Stimulated activated CD8-positive, alpha-beta memory T cell treated with anti-CD3 and anti-CD28 coated beads, Interleukin-2, amount 100 ng/mL, for 1 hour (primary cell): Measurements from ENCODE around the gene UBE3B.

ENCODE experiments used
- DNase-seq, 2 donors: peaks; one replicate each; pipeline ENCODE4 v3.0.0-alpha.2; 2020; ENCODE audit warnings: low read depth in 2 of 2

UBE3B gene

DNA sequence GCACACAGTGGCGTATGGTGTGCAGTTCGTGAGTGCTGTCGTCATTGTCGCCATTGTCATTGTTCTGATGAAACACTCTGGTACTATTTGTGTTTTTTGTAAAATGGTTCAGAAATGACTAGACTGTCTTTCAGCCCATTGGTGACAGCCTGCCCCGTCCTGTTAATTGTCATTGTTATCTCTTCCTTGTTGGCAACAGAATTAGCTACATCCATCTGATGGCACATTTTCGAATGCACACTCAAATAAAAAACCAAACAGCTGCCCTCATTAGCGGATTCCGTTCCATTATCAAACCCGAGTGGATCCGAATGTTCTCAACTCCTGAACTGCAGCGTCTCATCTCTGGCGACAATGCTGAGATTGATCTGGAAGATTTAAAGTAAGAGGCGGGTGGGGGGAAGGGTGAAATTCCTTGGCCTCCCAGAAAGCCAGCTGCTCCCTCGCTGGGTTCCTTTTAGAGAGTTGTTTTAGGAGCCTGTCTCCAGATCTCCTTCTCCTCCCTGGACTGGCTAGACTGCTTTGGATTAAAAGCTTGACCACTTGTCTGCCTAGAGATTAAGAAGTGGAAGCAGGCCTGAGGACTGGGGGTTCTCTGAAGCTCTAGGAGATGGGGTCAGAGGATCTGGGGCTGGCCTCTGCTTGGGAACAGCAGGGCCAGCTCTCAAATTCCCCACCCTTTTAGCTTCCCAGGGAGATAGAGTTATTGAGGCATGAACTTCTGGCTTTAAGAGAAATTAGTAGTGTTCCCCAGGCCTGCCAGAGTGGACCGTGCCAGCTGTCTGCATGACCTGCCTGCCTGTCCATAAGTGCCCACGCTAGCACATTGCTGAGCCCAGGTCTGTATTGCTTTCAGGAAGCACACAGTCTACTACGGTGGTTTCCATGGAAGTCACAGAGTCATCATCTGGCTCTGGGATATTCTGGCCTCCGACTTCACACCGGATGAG is 52.5 kb downstream of the UBE3B start:
- DNase-seq, result no peak

DNA sequence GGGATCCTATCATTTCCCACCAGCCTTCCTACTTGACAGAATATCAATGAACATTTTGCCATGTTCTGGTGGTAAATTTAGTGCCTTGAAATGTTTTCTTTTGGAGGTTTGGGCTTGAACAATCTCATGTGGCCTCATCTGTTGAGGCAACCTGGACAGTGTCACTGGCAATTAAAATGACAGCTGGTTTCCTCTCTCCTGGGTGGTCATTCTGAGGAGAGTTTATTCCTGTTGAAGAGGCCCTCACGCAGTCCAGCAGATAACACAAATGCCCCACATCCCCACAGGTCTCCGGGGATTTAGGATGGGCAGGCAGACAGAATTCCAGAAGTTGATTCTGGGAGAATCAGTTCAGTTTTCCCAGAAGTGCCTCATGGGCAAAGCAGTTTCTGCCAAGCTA is 54.0 kb downstream of the UBE3B start:
- DNase-seq, result no peak

DNA sequence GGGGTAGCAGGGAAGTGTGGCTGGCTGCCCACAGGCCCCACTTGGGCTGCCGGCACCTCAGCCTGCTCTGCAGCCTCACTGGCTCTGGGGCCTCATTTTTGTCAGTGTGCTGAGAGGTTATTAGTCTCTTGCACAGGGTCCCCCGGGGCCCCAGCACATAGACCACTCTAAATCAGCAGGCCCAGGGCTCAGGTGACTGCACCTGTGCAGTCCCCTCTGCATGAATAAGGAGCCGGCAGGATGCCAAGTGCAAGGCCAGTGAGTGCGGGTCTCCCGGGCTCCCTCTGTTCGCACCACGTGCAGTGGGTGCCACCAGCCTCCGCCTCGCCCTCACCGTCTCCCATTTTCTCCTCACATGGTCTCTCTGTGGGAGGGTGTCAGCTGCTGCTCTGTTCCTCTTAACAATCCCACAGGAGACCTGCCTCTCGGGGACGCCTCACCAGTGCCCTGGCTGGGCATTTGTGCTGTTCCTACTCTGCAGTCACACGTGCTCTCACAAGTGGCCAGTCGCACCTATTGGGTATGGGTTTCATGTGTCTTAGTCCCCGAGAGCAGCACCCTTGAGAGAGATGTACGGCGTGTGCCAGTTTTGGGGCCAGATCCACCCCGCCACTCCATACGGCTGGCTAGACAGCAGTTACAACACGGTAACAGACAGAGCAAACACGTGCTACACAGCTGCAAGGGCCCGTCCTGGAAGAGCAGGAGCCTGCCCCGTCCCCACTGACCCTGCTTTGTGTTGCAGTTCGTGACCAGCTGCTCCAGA is 55.5 kb downstream of the UBE3B start:
- no peak for DNase-seq

DNA sequence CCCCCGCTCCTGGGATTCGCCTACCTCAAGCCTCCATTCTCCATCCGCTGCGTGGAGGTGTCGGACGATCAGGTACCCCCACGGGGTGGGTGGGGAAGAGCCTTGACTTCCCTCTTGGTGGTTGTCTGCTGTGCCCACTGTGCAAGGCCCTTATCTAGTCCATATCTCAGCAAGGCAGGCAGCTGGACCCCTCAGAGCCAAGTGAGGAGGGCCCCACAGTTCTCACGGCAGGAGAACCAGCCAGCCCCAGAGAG is 56.0 kb downstream of the UBE3B start:
- DNase-seq, result no peak

DNA sequence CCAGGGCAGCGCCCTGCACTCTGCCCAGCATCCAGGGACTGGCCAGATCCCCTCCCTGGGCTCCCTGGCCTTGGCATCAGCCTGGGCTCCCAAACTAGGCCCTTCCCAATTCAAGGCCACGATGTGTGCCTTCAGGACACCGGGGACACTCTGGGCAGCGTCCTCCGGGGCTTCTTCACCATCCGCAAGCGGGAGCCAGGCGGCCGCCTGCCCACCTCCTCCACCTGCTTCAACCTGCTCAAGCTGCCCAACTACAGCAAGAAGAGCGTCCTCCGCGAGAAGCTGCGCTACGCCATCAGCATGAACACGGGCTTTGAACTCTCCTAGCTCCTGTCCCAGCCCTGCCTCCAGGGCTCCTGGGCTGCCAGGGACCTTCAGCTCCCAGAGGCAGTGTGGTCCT is 57.0 kb downstream of the UBE3B start:
- DNase-seq, result no peak

GRCh38 chr12:109535231-109535862 is 57.9 kb downstream of the UBE3B start:
- DNase-seq, result no peak

- no peak for DNase-seq
Observed at GRCh38 chr12:109535863-109536250, 58.4 kb downstream of the UBE3B start.

DNA sequence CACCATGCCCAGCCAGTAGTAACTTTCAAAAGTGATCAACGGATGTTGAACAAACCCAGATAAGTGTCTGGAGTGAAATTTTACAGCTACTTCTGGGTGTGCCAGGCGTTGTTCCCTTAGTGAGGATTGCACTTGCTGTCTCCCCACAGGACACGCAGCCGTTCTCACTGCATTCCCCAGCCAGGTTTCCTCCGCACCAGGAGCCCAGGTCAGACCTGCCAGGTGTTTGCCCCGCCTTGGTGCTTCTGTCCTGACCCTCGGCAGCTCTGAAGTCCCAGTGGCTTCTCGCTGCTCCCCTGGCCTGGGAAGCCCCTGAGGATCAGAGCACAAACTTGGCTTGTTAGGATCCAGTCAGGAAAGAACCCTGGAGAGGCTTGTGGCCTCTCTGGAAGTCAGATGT is 59.7 kb downstream of the UBE3B start:
- DNase-seq, result no peak

GRCh38 chr12:109538191-109538863 is 60.9 kb downstream of the UBE3B start:
- no peak for DNase-seq

- DNase-seq, result no peak
Observed at GRCh38 chr12:109539508-109539907, 62.1 kb downstream of the UBE3B start.

GRCh38 chr12:109540526-109541412 is 63.3 kb downstream of the UBE3B start:
- DNase-seq, result no peak

GRCh38 chr12:109541413-109541726 is 63.9 kb downstream of the UBE3B start:
- no peak for DNase-seq

DNA sequence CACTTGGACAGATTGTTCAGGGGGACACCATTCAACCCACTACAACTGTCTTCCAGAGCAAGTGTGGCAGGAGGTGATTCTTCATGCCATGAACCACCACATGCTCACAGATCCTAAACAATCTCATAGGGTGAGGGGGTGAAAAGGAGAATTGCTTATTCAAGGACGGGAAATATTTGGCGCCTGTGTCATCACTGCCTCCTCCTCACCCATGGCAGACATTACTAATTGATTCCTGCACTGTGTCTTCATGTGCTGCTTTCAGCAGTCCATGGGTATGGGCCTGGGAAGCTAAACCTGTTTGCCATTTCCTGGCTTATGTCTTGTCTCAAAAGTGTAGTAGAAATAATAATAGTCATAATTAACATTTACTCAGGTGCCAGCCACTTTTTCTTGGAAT is 64.6 kb downstream of the UBE3B start:
- DNase-seq, result no peak

DNA sequence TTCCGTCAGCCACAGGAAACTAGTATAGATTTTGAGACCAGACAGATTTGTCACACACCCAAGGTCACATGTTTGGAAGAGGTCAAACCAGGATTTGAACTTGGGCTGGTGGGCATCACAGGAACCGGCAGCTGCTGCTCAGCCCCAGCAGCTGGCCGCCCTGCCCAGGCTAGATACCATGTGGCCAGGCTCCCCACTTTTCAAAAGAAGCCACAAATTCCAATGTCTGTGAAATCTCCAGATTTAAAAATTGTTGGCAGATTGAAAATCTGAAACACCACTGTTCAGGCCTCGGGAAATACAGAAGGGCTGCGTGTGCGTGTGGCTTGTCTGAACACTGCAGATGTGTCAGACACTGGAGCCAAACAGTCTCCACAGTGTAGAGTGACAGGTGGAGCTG is 65.4 kb downstream of the UBE3B start:
- DNase-seq, result no peak

GRCh38 chr12:109544955-109545531 is 67.6 kb downstream of the UBE3B start:
- DNase-seq, result no peak

DNA sequence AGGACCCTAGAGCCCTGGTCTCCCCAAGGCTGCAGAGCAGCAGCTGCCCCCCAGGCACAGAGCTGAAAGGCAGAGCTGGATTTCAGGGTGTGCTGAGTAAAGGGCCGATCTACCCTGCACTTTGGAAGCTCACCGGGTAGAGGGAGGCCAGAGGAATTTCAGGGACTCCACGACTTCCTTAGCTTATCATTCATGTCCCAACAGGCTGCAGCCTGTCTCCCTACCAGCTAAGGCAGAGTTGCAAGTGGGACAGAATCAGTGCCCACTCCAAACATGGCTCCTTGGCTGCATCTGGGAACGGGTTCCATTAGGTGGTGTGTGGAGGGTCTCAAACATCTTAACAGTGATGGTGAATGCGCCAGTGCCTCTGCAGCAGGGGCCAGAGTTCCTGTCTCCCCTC is 68.4 kb downstream of the UBE3B start:
- DNase-seq, result no peak

DNA sequence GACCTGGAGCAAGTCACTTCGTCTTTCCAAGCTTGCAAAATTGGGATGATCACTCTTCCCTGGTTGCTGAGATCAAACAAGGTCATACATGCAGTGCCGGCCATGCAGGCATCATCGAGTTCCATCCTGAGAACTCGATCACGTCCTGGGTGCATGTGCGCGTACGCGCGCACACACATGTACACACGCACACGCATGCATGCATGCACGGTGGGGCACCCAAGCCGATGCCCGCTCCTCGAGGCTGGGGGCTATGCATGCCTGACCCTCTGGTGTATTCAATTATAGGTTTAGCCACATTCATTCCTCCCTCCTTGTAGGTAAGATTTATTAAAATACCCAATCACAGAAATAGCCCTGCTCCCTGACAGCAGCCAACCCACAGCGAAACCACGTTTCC is 69.9 kb downstream of the UBE3B start:
- no peak for DNase-seq

- no peak for DNase-seq
Observed at GRCh38 chr12:109548258-109548657, 70.8 kb downstream of the UBE3B start.

GRCh38 chr12:109549613-109550270 is 72.3 kb downstream of the UBE3B start:
- DNase-seq, result no peak

- no peak for DNase-seq
Observed at GRCh38 chr12:109550281-109550680, 72.8 kb downstream of the UBE3B start.

GRCh38 chr12:109551108-109551507 is 73.7 kb downstream of the UBE3B start:
- no peak for DNase-seq
